Thyroid gland (tissue), 4 donors: Measurements from ENCODE around the gene DIO1. TPM values are rescaled to one million over a fixed set of nuclear protein-coding genes. Genes with fewer than 3 reads are reported as not detected.

Source experiments
- DNase-seq, 2 donors: peaks; one replicate each; pipeline ENCODE4 v3.0.0-alpha.2; 2019
- H3K27ac ChIP-seq, 3 donors: fragments of 200-600 bp; sonication (generic); 1 replicate in 2 of 3; 2 replicates in 1 of 3; pipeline ENCODE4 v1.5.1; 2016 to 2019; ENCODE audit warnings: mild to moderate bottlenecking in 1 of 3, moderate library complexity in 1 of 3
- H3K27me3 ChIP-seq: fragments of 200-600 bp; sonication (generic); one replicate; pipeline ENCODE4 v1.5.1; 2019
- H3K36me3 ChIP-seq, 2 donors: fragments of 200-600 bp; sonication (generic); one replicate each; pipeline ENCODE4 v1.5.1; 2016 to 2019
- H3K4me1 ChIP-seq, 2 donors: fragments of 200-600 bp; sonication (generic); one replicate each; pipeline ENCODE4 v1.5.1; 2017 to 2019
- H3K4me3 ChIP-seq, 3 donors: fragments of 200-600 bp; sonication (generic); replicated peaks in 1 of 3; 1 replicate in 2 of 3; 2 replicates in 1 of 3; pipeline ENCODE4 v1.5.1; 2016; ENCODE audit warnings: mild to moderate bottlenecking in 1 of 3
- H3K9me3 ChIP-seq: fragments of 200-600 bp; sonication (generic); one replicate; pipeline ENCODE4 v1.5.1; 2017
- CTCF ChIP-seq, 6 experiments: fragments of 200-600 bp in 3 of 6; fragments of 450-650 bp in 3 of 6; sonication (generic) in 3 of 6; IDR thresholded peaks; one replicate each; pipeline ENCODE4 v1.5.1; 2016 to 2019; ENCODE audit warnings: antibody characterized with exemption in 6 of 6, mild to moderate bottlenecking in 2 of 6, inconsistent platforms in 1 of 6, moderate library complexity in 1 of 6
- POLR2A ChIP-seq, 2 donors: fragments of 450-650 bp; IDR thresholded peaks; one replicate each; pipeline ENCODE4 v1.6.1; 2017; ENCODE audit warnings: antibody characterized with exemption in 2 of 2, mild to moderate bottlenecking in 2 of 2, moderate library complexity in 1 of 2
- WGBS, 2 donors: methylation state at CpG; one replicate each; pipeline ENCODE4 v1.1.5; 2017; 5-methylcytosine and 5-hydroxymethylcytosine counted together
- intact Hi-C: fragments of 100-400 bp; cut with DNase I; formaldehyde crosslinking; loops from one replicate; pipeline ENCODE4 v1.15.1; 2023
- total RNA-seq, 4 donors: library from RNA; depleted of rRNA; stranded (reverse); fragments of >200 nt; gene quantifications; one replicate each; pipeline ENCODE4 v1.2.3, GENCODE V29; 2016

DIO1 gene
- total RNA-seq, 4 donors from 2014 or later, result 219 to 492 (median 343) TPM

DNA sequence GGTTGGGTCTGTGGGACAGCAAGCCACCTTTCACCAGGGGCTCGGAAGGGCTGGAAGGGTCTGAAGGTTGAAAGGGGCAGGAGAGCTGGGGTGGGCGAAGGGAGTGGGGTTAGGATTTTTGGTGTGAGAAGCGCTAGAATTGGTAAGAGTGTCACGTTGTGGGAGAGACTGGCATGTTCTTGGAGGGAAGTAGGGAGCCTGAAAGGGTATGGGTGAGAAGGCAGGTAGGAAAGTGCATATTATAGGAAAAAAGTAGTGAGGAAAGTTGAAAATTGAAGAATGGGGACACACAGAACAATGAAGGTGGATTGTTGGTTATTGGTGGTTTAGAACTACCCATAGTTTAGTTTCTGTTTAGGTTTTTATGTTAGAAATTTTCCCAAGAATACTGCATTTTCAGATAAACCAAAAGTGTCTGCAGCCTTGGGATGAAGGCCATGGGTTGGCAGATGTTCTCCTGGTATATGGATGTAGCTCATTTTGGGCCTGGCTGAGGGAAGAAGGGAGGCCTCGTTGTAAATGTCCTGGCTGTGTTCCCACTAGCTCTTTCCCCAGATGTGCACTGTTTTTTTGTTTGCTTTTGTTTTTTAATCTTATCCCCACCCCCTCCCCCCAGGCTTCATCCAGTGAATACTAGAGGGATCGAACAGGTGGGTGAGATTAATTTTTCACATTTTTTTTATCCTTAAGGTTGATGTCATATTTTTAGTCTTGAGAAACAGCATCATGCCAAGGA lies 53.4 kb downstream of the DIO1 start:
- H3K27me3 ChIP-seq, result no peaks in the 10 kb centered on the region
- intact Hi-C loops, result loop anchor here (2.0 to 5.0 kb wide), 2 partner anchors 59 to 105 kb away; partner anchors contain the start of genes TCEANC2, TMEM59 and YIPF1
- H3K36me3 ChIP-seq, result peaks cover 0 to 8% of the 10 kb centered on the region in 2 donors
- H3K27ac ChIP-seq, result peak overlapping the region in 2 of 3 donors; percentile 68 to 85
- DNase-seq, result no peak
- 48% methylated on average over 6 of the region's 6 CpGs for WGBS, 2 donors
- TF ChIP-seq POLR2A (IDR thresholded peaks at IDR 0.05), result no peak
- TF ChIP-seq CTCF (IDR thresholded peaks at IDR 0.05), result no peak
- no peaks in the 10 kb centered on the region for H3K9me3 ChIP-seq
- H3K4me3 ChIP-seq, result peak overlapping the region in 1 of 3 donors; percentile 61
- H3K4me1 ChIP-seq, result peaks cover 22 to 45% of the 10 kb centered on the region in 2 donors

GRCh38 chr1:53948291-53948690 lies 54.3 kb downstream of the DIO1 start:
- H3K36me3 ChIP-seq, result peaks cover 0 to 15% of the 10 kb centered on the region in 2 donors
- intact Hi-C loops, result loop anchor here (5.0 kb wide), 1 partner anchor 104 kb away; the partner anchor contains the start of genes TCEANC2 and TMEM59
- no peaks in the 10 kb centered on the region for H3K27me3 ChIP-seq
- H3K27ac ChIP-seq, result no peak overlapping the region
- H3K4me3 ChIP-seq, result no peak overlapping the region
- peaks cover 22 to 36% of the 10 kb centered on the region in 2 donors for H3K4me1 ChIP-seq
- no peak for DNase-seq
- TF ChIP-seq CTCF (IDR thresholded peaks at IDR 0.05) (no peak), POLR2A (IDR thresholded peaks at IDR 0.05) (no peak)
- WGBS, 2 donors, result 90 to 94% methylated on average over 5 of the region's 5 CpGs
- H3K9me3 ChIP-seq, result no peaks in the 10 kb centered on the region

DNA sequence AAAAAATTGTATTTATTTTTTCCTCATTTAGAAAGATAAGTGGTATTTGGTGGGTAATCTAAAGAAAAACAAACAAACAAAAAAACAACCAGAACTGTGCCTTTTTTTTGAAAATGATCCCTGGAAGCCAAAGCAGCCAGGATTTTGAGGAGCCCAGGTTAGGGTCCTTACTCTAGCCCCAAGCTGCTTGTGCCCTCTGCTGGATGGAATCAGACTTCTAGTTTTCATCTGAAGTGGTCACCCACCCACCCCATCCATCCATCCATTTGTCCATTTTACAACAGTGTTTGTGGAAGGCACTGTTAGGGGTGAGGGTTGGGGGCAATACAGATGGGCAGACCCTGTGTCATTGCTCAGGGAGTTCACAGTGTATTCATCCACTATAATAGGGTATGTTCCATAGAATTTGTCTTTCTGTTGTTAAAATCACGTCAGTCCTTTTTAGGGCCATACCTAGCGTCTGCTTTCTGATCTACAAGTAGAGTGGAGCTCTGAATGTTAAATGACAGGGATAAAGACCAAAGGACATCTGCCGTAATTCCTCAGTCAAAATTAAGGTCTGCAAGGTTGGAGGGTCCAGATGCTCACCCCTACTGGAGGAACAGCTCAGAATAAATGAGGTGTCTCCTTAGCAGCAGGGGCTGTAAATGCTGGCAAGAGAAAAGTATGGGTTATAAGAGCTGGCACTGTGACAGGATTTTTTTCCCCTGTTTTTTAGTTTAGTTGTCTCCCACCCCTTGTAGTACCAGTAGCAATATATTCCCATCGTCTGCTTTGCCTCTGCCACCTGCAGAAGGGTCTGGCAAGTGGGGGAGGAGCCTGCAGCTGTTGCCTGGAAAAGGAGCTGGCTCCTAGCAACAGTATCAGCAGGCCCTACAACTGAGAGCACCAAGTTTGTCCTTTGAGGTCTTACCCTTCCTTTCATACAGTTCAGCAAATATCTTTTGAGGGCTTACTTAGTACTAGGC lies 55.3 kb downstream of the DIO1 start:
- intact Hi-C loops, result loop anchor here (5.0 kb wide), 1 partner anchor 103 kb away; the partner anchor contains the start of genes TCEANC2 and TMEM59
- no peak overlapping the region for H3K27ac ChIP-seq

GRCh38 chr1:53951697-53952096 lies 57.7 kb downstream of the DIO1 start:
- Histone ChIP-seq H3K36me3 (peaks cover 0 to 23% of the 10 kb centered on the region in 2 donors), H3K9me3 (no peaks in the 10 kb centered on the region), H3K4me3 (no peak overlapping the region), H3K27me3 (no peaks in the 10 kb centered on the region), H3K27ac (no peak overlapping the region), H3K4me1 (peaks cover 9 to 29% of the 10 kb centered on the region in 2 donors)
- WGBS, 2 donors, result 91 to 97% methylated on average over 5 of the region's 5 CpGs
- no peak for TF ChIP-seq POLR2A (IDR thresholded peaks at IDR 0.05)
- intact Hi-C loops, result no loop called here
- DNase-seq, result no peak

More for the DNA sequence above, 55.3 kb downstream of the DIO1 start:
- no peak for TF ChIP-seq POLR2A (IDR thresholded peaks at IDR 0.05)
- peak in 5 of 6 experiments; percentile 28 to 56 (median 53) for TF ChIP-seq CTCF (IDR thresholded peaks at IDR 0.05)
- H3K4me1 ChIP-seq, result peaks cover 16 to 26% of the 10 kb centered on the region in 2 donors
- H3K27me3 ChIP-seq, result no peaks in the 10 kb centered on the region
- H3K36me3 ChIP-seq, result peaks cover 0 to 19% of the 10 kb centered on the region in 2 donors
- peak; percentile 33 to 37 for DNase-seq
- no peak overlapping the region for H3K4me3 ChIP-seq
- WGBS, 2 donors, result 89 to 94% methylated on average over 4 of the region's 4 CpGs
- H3K9me3 ChIP-seq, result no peaks in the 10 kb centered on the region

GRCh38 chr1:53954128-53954527 lies 60.1 kb downstream of the DIO1 start:
- Histone ChIP-seq H3K27ac (no peak overlapping the region), H3K4me1 (peaks cover 0 to 17% of the 10 kb centered on the region in 2 donors), H3K27me3 (no peaks in the 10 kb centered on the region), H3K36me3 (peaks cover 0 to 23% of the 10 kb centered on the region in 2 donors), H3K4me3 (no peak overlapping the region), H3K9me3 (no peaks in the 10 kb centered on the region)
- 86 to 92% methylated on average over 2 of the region's 2 CpGs for WGBS, 2 donors
- DNase-seq, result no peak
- intact Hi-C loops, result no loop called here
- TF ChIP-seq POLR2A (IDR thresholded peaks at IDR 0.05) (no peak), CTCF (IDR thresholded peaks at IDR 0.05) (no peak)
